LHCN-M2 (cell line): ENCODE results near the gene TP53BP2. TPM values are rescaled to one million over a fixed set of nuclear protein-coding genes. Genes with fewer than 3 reads are reported as not detected.
"Not testable (repeated sequence)": the region's sequence is repeated elsewhere in the genome, so short reads cannot be mapped to it uniquely, and the experiment has no call there.

Source experiments
- DNase-seq: peaks from one replicate; pipeline ENCODE4 v3.0.0-alpha.2; 2012; ENCODE audit warnings: low read depth
- polyA plus RNA-seq: library from polyadenylated mRNA; unstranded; fragments of >200 nt; gene quantifications from one replicate; pipeline ENCODE4 v1.2.1, GENCODE V29; 2012; ENCODE audit warnings: missing spikeins
- total RNA-seq: library from RNA; depleted of rRNA; stranded (reverse); fragments of >200 nt; gene quantifications from 2 replicates; pipeline ENCODE4 v1.2.3, GENCODE V29; 2014; rRNA removed

Gene TP53BP2
- total RNA-seq: 28.5 and 35.1 TPM in 2 replicates
- polyA plus RNA-seq: 10.2 TPM

GRCh38 chr1:223845810-223846682 lies at the start of gene TP53BP2:
TSS of gene TP53BP2 (minus strand) at chr1:223845947. CDS start at chr1:223845680, 267 bp downstream.
- peak; percentile 83 for DNase-seq

GRCh38 chr1:223890494-223890893 lies 44.7 kb upstream of the TP53BP2 start:
- not testable (repeated sequence) for DNase-seq

- not testable (repeated sequence) for DNase-seq
Observed at GRCh38 chr1:223889319-223889718, 43.6 kb upstream of the TP53BP2 start.

- DNase-seq: peak; percentile 97
Observed at GRCh38 chr1:223887747-223888418, 42.1 kb upstream of the TP53BP2 start.

GRCh38 chr1:223886516-223886921 lies 40.8 kb upstream of the TP53BP2 start:
- DNase-seq: no peak

GRCh38 chr1:223885614-223886013 lies 39.9 kb upstream of the TP53BP2 start:
- no peak for DNase-seq

GRCh38 chr1:223878598-223879325 lies 33.0 kb upstream of the TP53BP2 start:
- DNase-seq: no peak

GRCh38 chr1:223877804-223878203 lies 32.1 kb upstream of the TP53BP2 start:
- DNase-seq: no peak

- no peak for DNase-seq
Observed at GRCh38 chr1:223876590-223876989, 30.8 kb upstream of the TP53BP2 start.

- DNase-seq: no peak
Observed at GRCh38 chr1:223873044-223873443, 27.3 kb upstream of the TP53BP2 start.

- no peak for DNase-seq
Observed at GRCh38 chr1:223872308-223872901, 26.7 kb upstream of the TP53BP2 start.

- no peak for DNase-seq
Observed at GRCh38 chr1:223870617-223871574, 25.1 kb upstream of the TP53BP2 start.

GRCh38 chr1:223864599-223865368 lies 19.0 kb upstream of the TP53BP2 start:
- DNase-seq: not testable (repeated sequence)

- DNase-seq: no peak
Observed at GRCh38 chr1:223864084-223864483, 18.3 kb upstream of the TP53BP2 start.

- DNase-seq: no peak
Observed at GRCh38 chr1:223861904-223862303, 16.2 kb upstream of the TP53BP2 start.

GRCh38 chr1:223860051-223860622 lies 14.4 kb upstream of the TP53BP2 start:
- DNase-seq: no peak

- DNase-seq: no peak
Observed at GRCh38 chr1:223859058-223859457, 13.3 kb upstream of the TP53BP2 start.

GRCh38 chr1:223856386-223856785 lies 10.6 kb upstream of the TP53BP2 start:
- DNase-seq: no peak

- DNase-seq: no peak
Observed at GRCh38 chr1:223853748-223854147, 8.0 kb upstream of the TP53BP2 start.
